PC-9 (cell line): ENCODE measurements around the gene SOX2.

Experiments used
- CTCF ChIP-seq: fragments of 200-600 bp; sonication (generic); conservative IDR thresholded peaks from 2 replicates; pipeline ENCODE4 v1.6.1; 2017; ENCODE audit warnings: mixed run types, antibody characterized with exemption, mild to moderate bottlenecking, moderate library complexity
- EZH2 ChIP-seq: fragments of 200-600 bp; sonication (generic); IDR thresholded peaks from 2 replicates; pipeline ENCODE4 v1.8.0; 2017; ENCODE audit warnings: antibody characterized with exemption, low read depth

- TF ChIP-seq EZH2 (no peak), CTCF (no peak)
Observed at GRCh38 chr3:181696626-181697230, 15.0 kb upstream of the SOX2 start.
